GM19468 (cell line): ENCODE results near the gene POTEE.
"Not testable (repeated sequence)": the region's sequence is repeated elsewhere in the genome, so short reads cannot be mapped to it uniquely, and the experiment has no call there.

Experiments
- ATAC-seq: cut with Tn5 transposase; IDR thresholded peaks from one replicate; pipeline ENCODE4 v1.9.1; 2021; ENCODE audit warnings: mild to moderate bottlenecking, moderate library complexity, moderate number of reproducible peaks; ENCODE audit not compliant: unreplicated experiment; ENCODE audit errors: extremely low read depth

POTEE gene

DNA sequence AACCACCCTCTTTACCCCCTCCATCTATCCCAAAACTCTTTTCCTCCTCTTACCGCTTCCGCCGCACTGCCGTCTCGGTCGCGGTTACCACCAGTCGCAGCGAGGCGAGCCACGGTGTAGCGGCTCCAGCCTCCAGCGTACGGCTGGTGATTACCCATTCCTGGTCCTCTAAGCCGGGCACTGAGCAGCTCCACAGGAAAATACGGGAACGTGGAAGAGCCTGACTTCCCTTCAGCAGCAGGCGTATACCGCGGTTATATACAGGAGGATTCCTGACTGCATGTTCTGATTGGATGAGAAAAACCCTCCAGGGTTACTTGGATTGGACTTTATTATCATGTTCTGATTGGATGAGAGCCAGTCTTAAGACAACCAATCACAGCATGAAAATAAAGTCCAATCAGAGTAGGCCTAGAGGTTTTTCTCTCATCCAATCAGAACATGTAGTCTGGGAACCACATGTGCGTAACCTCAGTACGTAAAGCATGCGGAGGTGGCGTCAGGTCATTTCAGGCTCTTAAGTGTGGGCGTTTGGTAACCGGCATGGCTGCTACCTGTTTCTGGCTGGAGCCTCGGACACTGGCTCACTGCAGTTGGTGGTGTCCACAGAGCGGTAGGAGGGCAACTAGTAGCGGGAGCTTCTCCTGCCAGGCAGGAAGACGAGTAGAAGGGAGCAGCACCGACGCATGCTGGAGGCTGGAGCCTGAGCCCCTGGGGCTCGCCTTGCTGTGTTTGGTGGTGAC, at the start of gene POTEE:
TSS of gene POTEE (plus strand) at position 507 of the 743 bp plus-strand sequence. CDS start 8,867 bp downstream, outside the sequence.
- not testable (repeated sequence) for ATAC-seq

DNA sequence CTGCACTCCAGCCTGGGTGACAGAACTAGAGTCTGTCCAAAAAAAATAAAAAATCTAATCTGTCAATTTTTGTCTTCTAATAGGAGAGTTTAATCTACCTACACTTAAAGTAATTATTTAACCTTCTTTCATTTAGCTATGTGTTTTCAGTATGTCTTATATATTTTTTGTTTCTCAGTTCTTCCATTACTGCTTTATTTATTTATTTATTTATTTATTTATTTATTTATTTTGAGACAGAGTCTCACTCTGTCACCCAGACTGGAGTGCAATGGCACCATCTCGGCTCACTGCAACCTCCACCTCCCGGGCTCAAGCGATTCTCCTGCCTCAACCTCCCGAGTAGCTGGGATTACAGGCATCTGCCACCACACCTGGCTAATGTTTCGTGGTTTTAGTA, 43.8 kb upstream of the POTEE start:
- ATAC-seq = not testable (repeated sequence)

DNA sequence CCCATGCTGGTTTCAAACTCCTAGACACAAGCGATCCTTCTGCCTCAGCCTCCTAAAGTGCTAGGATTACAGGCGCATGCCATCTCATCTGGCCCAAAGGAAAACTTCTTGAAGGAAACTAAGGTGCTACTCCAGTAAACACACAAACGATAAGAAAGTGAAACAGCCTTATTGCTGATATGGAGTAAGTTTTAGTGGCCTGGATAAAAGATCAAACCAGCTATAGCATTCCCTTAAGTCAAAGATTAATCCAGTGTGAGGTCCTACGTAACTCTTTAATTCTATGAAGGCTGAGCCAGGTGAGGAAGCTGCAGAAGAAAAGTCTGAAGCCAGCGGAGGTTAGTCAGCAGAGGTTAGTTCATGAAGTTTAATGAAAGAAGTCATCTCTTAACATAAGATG, 40.8 kb upstream of the POTEE start:
- no peak for ATAC-seq

DNA sequence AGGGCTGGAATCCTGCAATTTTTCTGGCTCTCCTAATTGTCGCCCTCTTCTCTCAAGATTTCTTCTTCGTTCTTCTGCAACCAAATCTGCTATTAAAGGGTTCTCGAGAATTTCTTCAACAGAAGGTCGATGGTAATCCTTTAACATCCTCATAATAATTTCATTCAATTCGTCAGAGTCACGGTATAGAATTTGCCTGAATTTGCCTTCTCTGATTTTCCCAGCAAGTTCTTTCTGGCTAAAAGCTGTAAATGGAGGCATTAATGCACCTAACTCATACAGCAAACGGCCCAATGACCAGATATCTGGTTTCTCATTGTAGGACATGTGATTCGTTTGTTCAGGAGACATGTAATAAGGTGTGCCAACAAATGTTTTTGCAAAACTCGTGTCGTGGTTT, 31.3 kb upstream of the POTEE start:
- ATAC-seq = not testable (repeated sequence)

DNA sequence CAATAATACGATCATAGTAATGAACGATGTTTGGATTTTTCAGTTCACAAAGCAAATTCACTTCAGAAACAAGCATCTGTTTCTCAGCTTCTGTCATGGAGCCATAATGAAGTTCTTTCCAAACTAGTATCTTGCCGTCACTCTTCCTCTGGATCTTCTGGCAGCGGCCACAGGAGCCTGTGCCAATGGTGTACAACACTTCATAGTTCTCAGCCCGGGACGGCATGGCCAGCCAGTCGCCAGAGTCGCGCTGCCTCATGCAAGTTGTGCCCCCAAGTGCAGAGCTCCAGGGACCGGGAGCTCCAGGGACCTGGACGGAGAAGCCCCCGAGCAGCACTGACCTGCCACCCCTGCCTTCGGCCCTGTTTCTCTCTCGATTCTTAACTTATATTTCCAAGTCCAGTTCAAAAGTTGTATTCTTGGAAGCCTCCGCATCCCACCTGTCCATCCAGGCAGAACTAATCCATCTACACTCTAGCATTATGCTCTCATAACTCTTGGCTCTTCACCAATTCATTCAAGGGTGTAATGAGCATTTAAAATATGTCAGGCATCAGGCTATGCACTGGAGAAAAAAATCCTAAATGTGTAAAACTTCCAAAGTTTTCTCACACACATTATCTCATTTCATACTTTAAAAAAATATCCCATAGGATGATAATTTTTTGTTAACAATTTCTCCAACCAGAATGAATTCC, 30.5 kb upstream of the POTEE start:
- not testable (repeated sequence) for ATAC-seq

DNA sequence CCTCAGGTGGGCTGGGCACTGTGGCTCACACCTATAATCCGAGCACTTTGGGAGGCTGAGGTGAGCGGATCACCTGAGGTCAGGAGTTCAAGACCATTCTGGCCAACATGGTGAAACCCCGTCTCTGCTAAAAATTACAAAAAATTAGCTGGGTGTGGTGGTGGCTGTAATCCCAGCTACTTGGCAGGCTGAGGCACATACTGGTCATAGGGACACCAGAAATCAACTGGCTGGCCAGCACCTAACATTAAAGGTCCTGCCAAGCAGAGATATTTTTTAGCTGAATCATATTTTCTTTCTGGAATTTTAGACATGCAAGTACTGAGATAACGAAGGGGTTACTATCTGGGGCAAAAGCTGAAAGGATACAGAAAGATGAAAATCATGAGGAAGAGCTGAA, 27.9 kb upstream of the POTEE start:
- not testable (repeated sequence) for ATAC-seq

DNA sequence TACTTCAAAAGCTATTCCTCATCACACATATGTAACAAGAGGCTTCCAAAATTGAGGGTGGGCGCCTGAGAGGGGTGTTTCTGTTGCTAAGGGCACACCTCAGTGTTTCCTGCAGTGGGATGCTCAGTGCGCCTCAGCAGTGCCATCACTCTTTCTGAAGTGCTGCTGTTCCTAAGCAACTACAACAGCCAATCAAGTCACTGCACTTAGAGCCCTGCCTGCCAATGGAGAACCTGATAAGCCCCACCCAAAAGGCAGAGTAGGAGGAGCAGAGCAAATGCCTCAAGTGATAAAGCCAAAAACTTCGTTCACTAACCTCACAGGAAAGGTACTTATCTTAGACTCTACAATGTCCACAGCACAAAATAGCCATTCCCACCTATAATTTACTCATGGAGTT, 15.9 kb upstream of the POTEE start:
- ATAC-seq = not testable (repeated sequence)

DNA sequence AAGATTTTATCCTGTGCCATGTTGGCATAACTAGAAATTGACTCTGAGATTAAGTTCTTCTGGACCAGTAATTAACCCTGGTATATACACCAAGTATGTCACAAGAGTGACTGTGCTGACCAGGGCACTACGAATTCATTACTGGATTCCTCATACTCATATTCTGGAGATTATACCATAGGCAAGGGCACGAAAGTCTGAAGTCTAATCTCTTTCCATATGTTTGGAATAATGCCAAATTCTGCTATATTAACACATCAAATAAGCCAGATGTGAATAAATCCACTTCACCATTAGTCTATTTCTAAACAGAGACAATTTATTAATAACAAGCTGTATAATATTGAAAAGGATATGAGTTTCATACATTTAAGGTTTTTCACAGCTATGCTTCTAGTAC, 13.2 kb upstream of the POTEE start:
- not testable (repeated sequence) for ATAC-seq

DNA sequence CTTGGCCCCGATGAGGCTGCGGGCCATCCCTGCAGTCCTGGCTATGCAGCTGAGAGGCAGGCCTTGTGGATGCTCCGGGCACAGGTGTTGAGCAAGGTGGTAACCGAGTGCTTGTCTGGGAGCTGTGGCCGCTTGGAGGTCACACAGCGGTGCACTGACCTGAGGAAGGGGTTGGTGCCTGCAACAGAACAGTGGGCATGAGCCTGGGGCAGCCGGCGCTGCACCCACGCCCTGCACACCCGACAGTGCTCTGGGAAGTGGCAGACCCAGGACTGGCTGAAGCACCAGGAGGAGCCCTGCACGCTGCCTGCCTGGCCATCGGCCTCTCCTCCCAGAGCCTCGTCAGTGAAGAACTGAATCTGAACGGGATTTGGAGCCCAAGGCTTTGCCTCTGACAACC, 8.2 kb upstream of the POTEE start:
- ATAC-seq = no peak

DNA sequence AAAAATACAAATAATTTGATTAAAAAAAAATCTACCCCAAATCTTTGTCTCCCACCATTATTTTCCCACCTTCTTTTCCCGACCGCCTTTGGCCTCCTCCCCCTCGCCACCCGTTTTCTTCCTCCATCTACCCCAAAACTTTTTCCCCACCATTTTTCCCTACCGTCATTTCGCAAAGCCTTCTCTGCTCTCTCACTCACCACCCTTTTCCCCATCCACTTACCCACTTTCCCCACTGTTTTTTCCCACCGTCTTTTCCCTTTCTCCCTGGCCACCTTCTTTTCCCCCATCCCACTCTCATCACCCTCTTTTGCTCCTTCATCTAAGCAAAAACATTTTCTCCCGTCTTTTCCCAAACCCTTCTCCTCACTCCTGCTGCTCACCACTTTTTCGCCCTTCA, 1.5 kb upstream of the POTEE start:
- ATAC-seq = not testable (repeated sequence)

DNA sequence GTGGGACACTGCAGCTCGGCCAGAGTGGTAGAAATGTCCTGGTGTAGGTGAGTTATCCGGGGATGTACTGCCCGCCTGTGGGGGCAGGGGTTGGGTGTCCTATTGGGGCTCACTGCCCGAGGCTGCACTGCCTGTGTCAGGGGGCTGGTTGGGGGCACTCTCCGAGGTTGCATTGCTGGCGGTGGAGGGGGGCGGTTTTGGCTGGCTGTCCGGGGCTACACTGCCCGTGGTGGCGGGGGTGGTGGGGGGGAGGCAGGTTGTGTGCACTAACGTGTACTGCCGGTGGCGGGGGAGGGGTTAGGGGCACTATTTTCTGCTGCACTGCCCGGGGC, 403 bp downstream of the POTEE start:
- ATAC-seq = not testable (repeated sequence)

DNA sequence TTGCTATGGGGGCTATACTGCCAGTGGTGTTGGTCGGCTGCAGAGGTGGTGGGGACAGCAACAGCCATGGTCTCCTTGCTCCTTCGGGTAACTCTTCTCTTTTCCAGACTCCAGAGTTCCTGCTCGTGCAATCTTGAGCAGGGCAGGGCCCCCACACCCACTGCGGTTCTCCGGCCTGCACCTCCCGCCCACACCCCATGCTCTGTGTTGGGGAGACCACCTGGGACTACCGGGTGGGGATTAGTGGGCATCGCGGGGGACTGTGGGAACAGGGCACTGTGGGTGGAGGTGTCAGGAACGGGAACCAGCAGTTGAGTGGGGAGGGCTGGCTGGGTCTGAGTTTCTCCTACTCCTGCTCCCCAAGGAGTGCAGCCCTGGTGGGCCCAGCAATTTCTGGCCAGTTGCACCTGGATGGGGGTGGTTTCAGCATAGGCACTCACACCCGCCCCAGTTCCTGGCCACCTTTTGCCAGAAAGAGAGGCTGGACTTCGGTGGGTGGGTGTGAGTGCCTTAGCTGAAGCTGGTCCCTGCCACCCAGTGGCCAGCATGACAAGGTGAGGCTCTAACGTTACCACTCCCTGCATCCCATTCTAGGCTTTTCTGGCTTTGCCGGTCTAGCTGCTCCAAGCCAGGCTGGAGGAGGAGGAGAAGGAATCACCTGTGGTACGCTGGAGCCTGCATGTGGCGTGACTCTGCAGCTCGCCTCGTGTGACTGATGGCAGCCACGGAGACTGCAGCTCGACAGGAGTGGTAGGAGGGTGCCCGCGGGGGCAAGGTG, 1.3 kb downstream of the POTEE start:
- not testable (repeated sequence) for ATAC-seq

DNA sequence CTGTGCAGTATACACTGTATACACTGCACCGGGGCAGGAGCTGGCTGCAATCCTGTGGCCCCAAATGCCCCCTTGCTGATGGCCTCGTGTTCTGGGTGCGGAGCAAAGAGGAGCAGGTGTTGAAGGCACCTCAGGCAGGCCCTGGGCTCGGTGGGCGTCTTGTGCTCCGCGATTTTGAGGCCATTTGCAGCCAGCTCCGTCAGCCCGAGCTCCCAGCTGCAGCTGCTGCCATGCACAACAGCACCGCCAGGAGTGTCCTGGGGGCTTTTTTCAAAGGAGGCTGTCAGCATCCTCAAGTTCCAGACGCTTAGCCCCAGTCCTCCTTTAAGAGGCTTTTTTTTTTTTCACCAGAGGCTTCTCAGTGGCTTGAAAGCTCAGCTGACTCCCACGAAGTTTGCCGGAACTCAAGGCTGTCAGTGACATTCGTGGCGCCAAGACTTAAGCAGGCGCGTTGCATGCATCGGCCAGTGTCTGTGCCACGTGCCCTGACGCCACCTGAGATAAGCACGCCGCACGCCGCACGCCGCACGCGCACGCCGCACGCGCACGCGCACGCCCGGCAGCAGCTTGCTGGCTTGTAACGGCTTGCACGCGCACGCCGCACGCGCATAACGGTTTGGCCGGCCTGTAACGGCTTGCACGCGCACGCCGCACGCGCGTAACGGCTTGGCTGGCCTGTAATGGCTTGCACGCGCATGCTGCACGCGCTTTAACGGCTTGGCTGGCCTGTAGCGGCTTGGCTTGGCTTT, 8.1 kb downstream of the POTEE start:
- not testable (repeated sequence) for ATAC-seq

DNA sequence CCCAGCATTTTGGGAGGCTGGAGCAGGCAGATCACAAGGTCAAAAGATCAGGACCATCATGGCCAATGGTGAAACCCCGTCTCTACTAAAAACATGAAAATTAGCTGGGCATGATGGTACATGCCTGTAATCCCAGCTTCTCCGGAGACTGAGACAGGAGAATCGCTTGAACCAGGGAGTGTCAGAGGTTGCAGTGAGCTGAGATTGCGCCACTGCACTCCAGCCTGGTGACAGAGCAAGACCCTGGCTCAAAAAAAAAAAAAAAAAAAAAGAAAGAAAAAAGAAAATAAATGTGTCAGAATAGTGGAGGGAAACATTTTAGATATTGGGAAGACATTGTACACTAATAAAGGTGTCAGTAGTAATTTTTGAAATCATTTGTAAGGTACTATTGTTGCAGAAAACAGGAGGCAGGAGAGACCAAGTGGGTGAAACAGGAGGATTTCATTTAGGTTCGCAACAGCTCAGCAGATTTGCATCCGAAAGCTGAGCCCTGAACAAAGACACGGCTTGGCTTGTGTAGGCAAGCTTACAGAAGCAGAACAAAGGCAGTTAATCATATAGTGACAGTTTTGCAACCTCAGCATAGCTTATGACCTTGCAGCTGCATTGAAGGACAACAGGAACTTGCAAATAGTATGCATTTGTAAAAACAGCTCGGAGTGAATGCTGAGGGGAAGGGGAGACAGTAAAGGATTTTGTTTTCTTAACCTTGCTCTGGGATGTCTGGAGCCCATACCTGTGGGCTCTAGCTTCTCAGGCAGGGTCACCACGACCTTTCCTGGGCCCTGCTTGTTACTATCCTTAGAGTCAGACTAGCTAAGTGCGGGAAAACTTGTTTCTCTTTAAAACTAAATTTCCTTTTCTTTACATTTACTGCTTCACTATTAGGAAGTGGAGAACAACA, 26.5 kb downstream of the POTEE start:
- ATAC-seq = not testable (repeated sequence)
